Spleen (tissue), 11 donors: ENCODE data around the gene SELENOO. TPM values are rescaled to one million over a fixed set of nuclear protein-coding genes. Genes with fewer than 3 reads are reported as not detected.
A peak's percentile ranks its signal among the peaks of the same experiment; 100 is the strongest.

ENCODE experiments used
- DNase-seq: peaks from one replicate; pipeline ENCODE4 v3.0.0-alpha.2; 2020
- H3K27ac ChIP-seq, 8 donors: fragments of 200-600 bp; sonication (generic) in 7 of 8; 1 replicate in 4 of 8; 2 replicates in 4 of 8; pipeline versions ENCODE4 v1.5.0 to v1.8.0; 2016 to 2021; ENCODE audit warnings: inconsistent platforms in 4 of 8, mild to moderate bottlenecking in 4 of 8, moderate library complexity in 1 of 8
- H3K27me3 ChIP-seq, 7 donors: fragments of 200-600 bp; sonication (generic) in 6 of 7; replicated peaks in 1 of 7; 1 replicate in 4 of 7; 2 replicates in 3 of 7; pipeline versions ENCODE4 v1.5.0 to v1.8.0; 2016 to 2021; ENCODE audit warnings: inconsistent platforms in 3 of 7, mild to moderate bottlenecking in 1 of 7
- H3K36me3 ChIP-seq, 6 donors: fragments of 200-600 bp; sonication (generic) in 5 of 6; 1 replicate in 4 of 6; 2 replicates in 2 of 6; pipeline versions ENCODE4 v1.5.0 to v1.8.0; 2016 to 2021; ENCODE audit warnings: inconsistent platforms in 2 of 6
- H3K4me1 ChIP-seq, 6 donors: fragments of 200-600 bp; sonication (generic) in 5 of 6; 1 replicate in 3 of 6; 2 replicates in 3 of 6; pipeline versions ENCODE4 v1.5.0 to v1.8.0; 2016 to 2021; ENCODE audit warnings: inconsistent platforms in 3 of 6
- H3K4me3 ChIP-seq, 8 donors: fragments of 200-600 bp; sonication (generic) in 7 of 8; 1 replicate in 4 of 8; 2 replicates in 4 of 8; pipeline versions ENCODE4 v1.5.0 to v1.8.0; 2016 to 2021; ENCODE audit warnings: inconsistent platforms in 4 of 8, mild to moderate bottlenecking in 4 of 8, moderate library complexity in 2 of 8
- H3K9me3 ChIP-seq, 8 donors: fragments of 200-600 bp; sonication (generic) in 7 of 8; 1 replicate in 4 of 8; 2 replicates in 4 of 8; pipeline versions ENCODE4 v1.5.0 to v1.8.0; 2016 to 2021; ENCODE audit warnings: inconsistent platforms in 4 of 8
- POLR2A ChIP-seq, 3 donors: fragments of 450-650 bp; IDR thresholded peaks; one replicate each; pipeline ENCODE4 v1.5.1; 2017; ENCODE audit warnings: antibody characterized with exemption in 3 of 3, mild to moderate bottlenecking in 1 of 3
- POLR2AphosphoS5 ChIP-seq, 3 donors: sonication (generic); formaldehyde crosslinking; IDR thresholded peaks; one replicate each; pipeline ENCODE4 v1.5.1; 2017; ENCODE audit warnings: antibody characterized with exemption in 3 of 3
- WGBS, 5 donors: extraction: QIAGEN DNeasy Blood & Tissue Kit in 3 of 5; methylation state at CpG; one replicate each; pipeline versions ENCODE4 v1.1.5 to v1.1.7; 2013 to 2018; 5-methylcytosine and 5-hydroxymethylcytosine counted together
- intact Hi-C: fragments of 100-400 bp; cut with DNase I; formaldehyde crosslinking; loops from one replicate; pipeline ENCODE4 v1.15.0; 2023; ENCODE audit warnings: low total_unique reads
- polyA plus RNA-seq, 3 donors: library from polyadenylated mRNA; stranded (reverse); fragments of 200-250 nt; gene quantifications; one replicate each; pipeline ENCODE4 v1.2.1, GENCODE V29; 2013
- total RNA-seq, 7 donors: library from RNA; depleted of rRNA in 3 of 7; stranded (reverse); fragments of >200 nt in 3 of 7; fragmentation: NEBNext Ultra II Directional in 4 of 7; extraction: Animal tissue kit (Norgen Biotek cat#: 25700) in 4 of 7; gene quantifications; one replicate each; pipeline versions ENCODE4 v1.1.0 to v1.2.1, GENCODE V29; 2016 to 2021
- TF ChIP-seq, protein P1 (sequence below), 11 experiments: fragments of 200-600 bp in 7 of 11; fragments of 450-650 bp in 4 of 11; sonication (generic) in 4 of 11; IDR thresholded peaks in 8 of 11; conservative IDR thresholded peaks in 3 of 11; 1 replicate in 7 of 11; 2 replicates in 4 of 11; pipeline versions ENCODE4 v1.4.0 to v1.8.0; 2016 to 2021; ENCODE audit warnings: antibody characterized with exemption in 11 of 11, inconsistent platforms in 4 of 11, mild to moderate bottlenecking in 1 of 11
- donor health status: healthy with polysubstance abuse.
- donor health status: DM: no; HTN: no; CAD: no; lungs with moderate emphysema.
- donor health status: DM: no; HTN: no; CAD: no.
- donor health status: Bipolar disorder and iron deficiency.
- donor health status: healthy.
- donor health status: DM: no; HTN: no; CAD: no.
- donor health status: DM: yes; HTN: yes; CAD: no.

Gene SELENOO
- total and polyA plus RNA-seq, 10 donors, result 25.4 to 70.8 (median 29.5) TPM

DNA sequence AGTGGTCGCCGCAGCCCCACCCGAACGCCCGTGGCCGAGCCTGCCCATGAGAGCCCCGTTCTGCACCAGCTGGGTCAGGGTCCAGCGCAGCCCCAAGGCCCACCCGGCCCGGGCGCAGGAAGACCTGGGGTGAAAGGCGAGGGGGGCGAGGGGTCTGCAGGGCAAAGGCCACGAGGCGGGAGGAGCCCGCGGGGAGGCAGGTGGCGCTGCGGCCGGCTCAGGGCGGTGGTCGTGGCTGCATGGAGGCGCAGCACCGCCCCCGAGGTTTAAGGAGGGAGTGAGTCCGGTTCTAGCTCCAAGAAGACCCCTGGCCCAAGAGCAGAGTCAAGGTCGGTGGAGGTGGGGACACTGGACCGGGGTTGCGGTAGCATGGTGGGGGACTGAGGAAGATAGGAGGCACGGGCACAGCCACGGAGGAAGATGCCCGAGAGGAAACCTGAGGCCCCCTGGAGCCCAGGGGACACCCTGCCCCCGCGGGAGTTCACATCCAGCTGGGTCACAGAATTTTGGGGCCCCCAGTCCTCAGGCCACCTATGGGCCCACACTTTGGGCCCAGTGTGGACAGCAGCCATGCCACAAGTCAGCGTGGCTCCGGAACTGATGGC is 50.8 kb downstream of the SELENOO start:
- peak overlapping the region; percentile 72 to 86 (median 75) for H3K27ac ChIP-seq
- H3K4me3 ChIP-seq, result peak overlapping the region; percentile 67 to 85 (median 80)
- TF ChIP-seq, protein P1, sequence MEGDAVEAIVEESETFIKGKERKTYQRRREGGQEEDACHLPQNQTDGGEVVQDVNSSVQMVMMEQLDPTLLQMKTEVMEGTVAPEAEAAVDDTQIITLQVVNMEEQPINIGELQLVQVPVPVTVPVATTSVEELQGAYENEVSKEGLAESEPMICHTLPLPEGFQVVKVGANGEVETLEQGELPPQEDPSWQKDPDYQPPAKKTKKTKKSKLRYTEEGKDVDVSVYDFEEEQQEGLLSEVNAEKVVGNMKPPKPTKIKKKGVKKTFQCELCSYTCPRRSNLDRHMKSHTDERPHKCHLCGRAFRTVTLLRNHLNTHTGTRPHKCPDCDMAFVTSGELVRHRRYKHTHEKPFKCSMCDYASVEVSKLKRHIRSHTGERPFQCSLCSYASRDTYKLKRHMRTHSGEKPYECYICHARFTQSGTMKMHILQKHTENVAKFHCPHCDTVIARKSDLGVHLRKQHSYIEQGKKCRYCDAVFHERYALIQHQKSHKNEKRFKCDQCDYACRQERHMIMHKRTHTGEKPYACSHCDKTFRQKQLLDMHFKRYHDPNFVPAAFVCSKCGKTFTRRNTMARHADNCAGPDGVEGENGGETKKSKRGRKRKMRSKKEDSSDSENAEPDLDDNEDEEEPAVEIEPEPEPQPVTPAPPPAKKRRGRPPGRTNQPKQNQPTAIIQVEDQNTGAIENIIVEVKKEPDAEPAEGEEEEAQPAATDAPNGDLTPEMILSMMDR (IDR thresholded peaks at IDR 0.05 in 8 of 11, conservative IDR thresholded peaks at IDR 0.05 in 3 of 11), result peak in 1 of 11 experiments; percentile 1
- TF ChIP-seq POLR2A (IDR thresholded peaks at IDR 0.05), result no peak
- no peak for TF ChIP-seq POLR2AphosphoS5 (IDR thresholded peaks at IDR 0.05)
- H3K36me3 ChIP-seq, result peaks cover 0 to 33% (median 9%) of the 10 kb centered on the region in 6 donors
- H3K4me1 ChIP-seq, result peaks cover 20 to 58% (median 52%) of the 10 kb centered on the region in 6 donors
- whole genome bisulfite sequencing, 5 donors, result 5 to 11% (median 7%) methylated on average over 17 to 36 of the region's 36 CpGs
- intact Hi-C loops, result loop anchor here (5.0 kb wide), 1 partner anchor 91 kb away; the partner anchor contains the start of gene PPP6R2
- H3K9me3 ChIP-seq, result no peaks in the 10 kb centered on the region
- H3K27me3 ChIP-seq, result no peaks in the 10 kb centered on the region
- no peak for DNase-seq

DNA sequence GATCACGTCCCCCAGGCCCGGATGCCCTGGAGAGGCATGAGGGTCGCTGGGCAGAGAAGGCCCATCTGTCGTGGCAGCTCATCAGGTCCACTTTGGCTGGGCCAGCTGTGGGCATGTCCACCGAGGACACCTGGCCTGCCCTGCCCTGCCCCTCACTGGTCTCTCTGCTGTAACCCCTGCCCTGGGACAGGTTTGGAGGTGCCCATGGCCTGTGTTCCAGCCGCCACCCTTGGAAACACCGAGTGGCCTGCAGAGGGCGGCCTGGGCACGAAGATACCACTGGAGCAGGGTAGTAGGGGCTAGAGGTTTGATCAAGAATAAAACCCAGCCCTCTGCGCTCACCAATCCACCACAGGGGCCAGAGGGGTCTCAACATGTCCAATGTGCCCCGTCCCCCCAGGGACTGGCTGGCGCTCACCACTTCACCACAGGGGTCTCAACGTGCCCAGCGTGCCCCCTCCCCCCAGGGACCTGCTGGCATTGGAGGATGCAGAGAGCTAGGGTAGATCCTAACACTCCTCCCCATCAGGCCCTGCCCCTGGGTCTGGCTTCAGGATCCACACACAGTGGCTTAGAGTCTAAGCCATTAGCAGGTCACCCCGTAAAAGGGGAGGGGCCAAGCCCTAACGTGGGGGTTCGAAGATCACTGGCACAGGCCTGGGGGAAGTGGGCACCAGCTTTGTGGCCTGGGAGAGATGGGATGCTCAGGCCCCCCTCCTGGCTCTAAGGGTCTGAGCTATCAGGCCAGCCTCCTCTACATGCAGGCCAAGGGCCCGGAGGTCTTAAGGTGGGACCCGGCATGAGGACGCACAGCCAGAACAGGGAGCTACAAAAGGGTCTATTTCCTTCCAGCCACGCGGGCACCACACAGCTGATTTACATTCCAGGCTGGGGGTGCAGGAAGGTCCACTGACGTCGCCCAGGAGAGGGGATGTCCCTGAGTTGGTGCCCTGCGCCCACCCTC is 51.6 kb downstream of the SELENOO start:
- intact Hi-C loops, result loop anchor here (5.0 kb wide), 1 partner anchor 90 kb away; the partner anchor contains the start of gene PPP6R2
- peaks cover 20 to 51% (median 48%) of the 10 kb centered on the region in 6 donors for H3K4me1 ChIP-seq
- no peaks in the 10 kb centered on the region for H3K27me3 ChIP-seq
- H3K4me3 ChIP-seq, result peak overlapping the region in 5 of 8 donors; percentile 70 to 85 (median 77)
- H3K36me3 ChIP-seq, result peaks cover 0 to 25% (median 4%) of the 10 kb centered on the region in 6 donors
- DNase-seq, result peak; percentile 94
- WGBS, 5 donors, result 43 to 56% (median 50%) methylated on average over 15 to 25 of the region's 25 CpGs
- peak overlapping the region; percentile 72 to 86 (median 75) for H3K27ac ChIP-seq
- no peaks in the 10 kb centered on the region for H3K9me3 ChIP-seq
- TF ChIP-seq POLR2AphosphoS5 (IDR thresholded peaks at IDR 0.05) (peak; percentile 10 to 60 (median 42)), POLR2A (IDR thresholded peaks at IDR 0.05) (no peak)
- TF ChIP-seq, protein P1 (IDR thresholded peaks at IDR 0.05 in 8 of 11, conservative IDR thresholded peaks at IDR 0.05 in 3 of 11), result peak; percentile 50 to 86 (median 80)

DNA sequence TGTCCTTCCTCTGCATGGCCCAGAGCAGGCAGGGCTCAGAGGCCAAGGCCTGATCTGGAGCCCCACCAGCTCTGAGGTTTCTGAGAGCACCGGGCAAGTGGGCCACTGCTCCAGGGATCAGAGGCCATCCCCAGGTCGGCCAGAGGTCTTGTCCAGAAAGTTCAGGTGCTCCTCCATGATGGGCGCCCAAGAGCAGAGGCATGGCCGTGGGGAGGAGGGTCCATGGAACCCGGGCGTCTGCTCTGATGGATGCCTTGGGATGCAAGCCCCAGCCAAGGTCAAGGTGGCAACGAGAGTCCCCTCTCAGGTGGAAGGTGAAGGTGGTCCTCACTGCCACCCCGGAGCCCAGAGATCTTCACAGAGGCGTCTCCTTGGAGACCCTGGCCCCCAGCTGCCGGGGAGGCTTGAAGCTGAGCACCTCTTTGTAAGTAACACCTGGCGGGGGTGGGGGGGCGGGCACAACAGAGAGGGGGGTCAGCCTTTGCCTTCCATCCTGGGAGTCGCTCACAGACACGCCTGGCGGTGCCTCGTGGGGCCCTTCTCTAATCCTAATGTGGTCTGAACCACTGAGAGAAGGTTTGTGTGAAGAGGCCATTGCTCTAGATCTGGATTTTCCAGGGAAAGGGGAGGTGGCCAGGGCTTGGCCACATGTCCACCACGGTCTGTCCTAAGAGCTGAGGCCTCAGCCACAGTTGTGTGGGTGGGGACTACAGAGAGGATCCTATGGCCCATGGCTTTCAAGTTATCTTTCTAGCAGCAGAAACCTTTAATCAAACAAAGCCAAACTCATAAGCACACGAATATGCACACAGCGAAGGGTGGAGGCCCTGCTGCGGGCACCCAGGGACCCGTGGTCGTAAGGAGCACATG is 52.5 kb downstream of the SELENOO start:
- Histone ChIP-seq H3K4me3 (no peak overlapping the region), H3K4me1 (peaks cover 20 to 42% (median 39%) of the 10 kb centered on the region in 6 donors), H3K9me3 (no peaks in the 10 kb centered on the region), H3K27ac (no peak overlapping the region), H3K27me3 (peaks cover 0 to 1% (median 0%) of the 10 kb centered on the region in 7 donors), H3K36me3 (peaks cover 0 to 16% (median under 1%) of the 10 kb centered on the region in 6 donors)
- TF ChIP-seq, protein P1 (IDR thresholded peaks at IDR 0.05 in 8 of 11, conservative IDR thresholded peaks at IDR 0.05 in 3 of 11), result no peak
- no peak for TF ChIP-seq POLR2AphosphoS5 (IDR thresholded peaks at IDR 0.05)
- no peak for TF ChIP-seq POLR2A (IDR thresholded peaks at IDR 0.05)
- 83 to 91% (median 87%) methylated on average over 19 to 22 of the region's 22 CpGs for WGBS, 5 donors
- intact Hi-C loops, result loop anchor here (5.0 kb wide), 1 partner anchor 89 kb away; the partner anchor contains the start of gene PPP6R2
- no peak for DNase-seq
